K562 (cell line): ENCODE results near the gene ARHGEF12. TPM values are rescaled to one million over a fixed set of nuclear protein-coding genes. Genes with fewer than 3 reads are reported as not detected.

Experiments
- ATAC-seq: fragments of 200-7000 bp; cut with Tn5 transposase; 3 replicates; pipeline ENCODE4 v1.9.1; 2020; ENCODE audit warnings: moderate library complexity
- BruUV-seq: library from RNA; stranded (reverse); fragments of 400-500 nt; replicated peaks from 2 replicates; lab custom pipeline; 2021; lab: Mats Ljungman, UMichigan
- CTCF ChIA-PET: fragments of 300-600 bp; formaldehyde crosslinking; extraction: SDS; loops from one replicate; lab custom pipeline; 2021; ENCODE audit warnings: low intra/inter-chr PET ratio; lab: Yijun Ruan, JAX
- POLR2A ChIA-PET: fragments of 300-600, 350-650 bp; sonication (Branson Sonifier 250); formaldehyde crosslinking; extraction: SDS; loops from one replicate; lab custom pipeline; 2021; ENCODE audit warnings: antibody characterized with exemption, inconsistent platforms; lab: Yijun Ruan, JAX
- DNase-seq, 4 experiments: peaks; one replicate each; pipeline versions ENCODE4 v3.0.0 to v3.0.0-alpha.2; 2011 to 2018; ENCODE audit warnings: low spot score in 3 of 4, mixed read lengths in 3 of 4; ENCODE audit errors: extremely low read depth in 1 of 4
- FAIRE-seq: peaks from 2 replicates; lab custom pipeline; 2011; peaks lifted over from hg19 to GRCh38; lab: Jason Lieb, UNC
- H2AFZ ChIP-seq: 2 replicates; pipeline ENCODE4 v1.6.0; 2011; ENCODE audit warnings: low read depth, low read length, control low read depth, inconsistent platforms
- H3K27ac ChIP-seq: fragments of 200-600 bp; 3 replicates; pipeline ENCODE4 v1.8.0; 2011; ENCODE audit warnings: low read depth, mild to moderate bottlenecking, control low read depth, inconsistent platforms, low read length, moderate library complexity, mixed read lengths; ENCODE audit errors: extremely low read depth
- H3K27me3 ChIP-seq, 2 experiments: fragments of 300-600 bp in 1 of 2; 2 replicates in 1 of 2; 3 replicates in 1 of 2; pipeline versions ENCODE4 v1.6.0 to v1.8.0; 2011; ENCODE audit warnings: inconsistent platforms in 2 of 2, low read length in 2 of 2, mild to moderate bottlenecking in 1 of 2, mixed read lengths in 1 of 2, moderate library complexity in 1 of 2; ENCODE audit not compliant: control insufficient read depth in 2 of 2, insufficient read depth in 2 of 2
- H3K36me3 ChIP-seq: fragments of 300-600 bp; 3 replicates; pipeline ENCODE4 v1.8.0; 2011; ENCODE audit warnings: mild to moderate bottlenecking, low read length, inconsistent platforms; ENCODE audit not compliant: control insufficient read depth, insufficient read depth
- H3K4me1 ChIP-seq, 2 experiments: fragments of 200-600 bp in 1 of 2; replicated peaks in 1 of 2; 2 replicates in 1 of 2; 3 replicates in 1 of 2; pipeline versions ENCODE4 v1.5.1 to v1.8.0; 2011; ENCODE audit warnings: inconsistent platforms in 2 of 2, low read length in 2 of 2, mild to moderate bottlenecking in 1 of 2, mixed read lengths in 1 of 2, moderate library complexity in 1 of 2; ENCODE audit not compliant: control insufficient read depth in 2 of 2, insufficient read depth in 2 of 2
- H3K4me2 ChIP-seq: 2 replicates; pipeline ENCODE4 v1.6.1; 2011; ENCODE audit warnings: low read length, control low read depth, inconsistent platforms, mixed read lengths; ENCODE audit not compliant: insufficient read depth
- H3K4me3 ChIP-seq: fragments of 200-600 bp; sonication (generic), shearing (Covaris generic); 2 replicates; pipeline ENCODE4 v1.5.1; 2016; ENCODE audit warnings: control low read depth, inconsistent platforms
- H3K79me2 ChIP-seq: fragments of 200-600 bp; 3 replicates; pipeline ENCODE4 v1.8.0; 2011; ENCODE audit warnings: low read length, inconsistent platforms; ENCODE audit not compliant: control insufficient read depth, insufficient read depth
- H3K9ac ChIP-seq, 2 experiments: 2 replicates each; pipeline versions ENCODE4 v1.6.0 to v1.6.1; 2011; ENCODE audit warnings: low read depth in 2 of 2, low read length in 2 of 2, control low read depth in 1 of 2, inconsistent platforms in 1 of 2, mild to moderate bottlenecking in 1 of 2, mixed read lengths in 1 of 2; ENCODE audit not compliant: insufficient read depth in 1 of 2
- H3K9me1 ChIP-seq: one replicate; pipeline ENCODE4 v1.6.0; 2011; ENCODE audit warnings: inconsistent platforms, mild to moderate bottlenecking, low read length, moderate library complexity; ENCODE audit not compliant: control insufficient read depth, insufficient read depth
- H3K9me3 ChIP-seq: replicated peaks from 2 replicates; pipeline ENCODE4 v1.5.1; 2011; ENCODE audit warnings: low read depth, low read length, inconsistent platforms; ENCODE audit not compliant: control insufficient read depth, insufficient read depth
- H4K20me1 ChIP-seq: replicated peaks from 2 replicates; pipeline ENCODE4 v1.6.1; 2011; ENCODE audit warnings: low read length, inconsistent platforms, mixed read lengths; ENCODE audit not compliant: control insufficient read depth, insufficient read depth
- GMEB1 ChIP-seq: fragments of 250-450 bp; sonication (Bioruptor Pico); IDR thresholded peaks from 2 replicates; pipeline ENCODE4 v1.4.0; 2020; ENCODE audit warnings: mild to moderate bottlenecking
- JUNB ChIP-seq: fragments of 450-650 bp; formaldehyde crosslinking; conservative IDR thresholded peaks from 2 replicates; pipeline ENCODE4 v1.4.0; 2020; ENCODE audit warnings: mild to moderate bottlenecking
- MYNN ChIP-seq, 2 experiments: sonication (generic); formaldehyde crosslinking in 1 of 2; IDR thresholded peaks; 2 replicates each; pipeline versions ENCODE4 v1.5.0 to v1.6.1; 2016 to 2020; ENCODE audit warnings: antibody characterized with exemption in 1 of 2, missing genetic modification reagents in 1 of 2
- RBM14 ChIP-seq: fragments of 200-400 bp; formaldehyde crosslinking; IDR thresholded peaks from 2 replicates; pipeline ENCODE4 v1.6.1; 2018; ENCODE audit warnings: low read depth, mild to moderate bottlenecking, low read length, moderate library complexity, borderline replicate concordance; ENCODE audit not compliant: insufficient read depth
- ZBTB5 ChIP-seq: fragments of 450-650 bp; IDR thresholded peaks from 2 replicates; pipeline ENCODE4 v1.6.1; 2017; ENCODE audit warnings: antibody characterized with exemption
- ZC3H11A ChIP-seq: IDR thresholded peaks from 2 replicates; pipeline ENCODE4 v1.6.1; 2012; ENCODE audit warnings: low read depth, low read length, improper control_type of control experiment
- ZNF143 ChIP-seq: sonication (generic); formaldehyde crosslinking; IDR thresholded peaks from 2 replicates; pipeline ENCODE4 v1.9.0; 2022; ENCODE audit warnings: mild to moderate bottlenecking, missing genetic modification reagents
- in situ Hi-C: fragments of 300-500 bp; cut with MboI; formaldehyde crosslinking; loops from 4 replicates; pipeline ENCODE4 v1.15.0; 2018; ENCODE audit warnings: inconsistent platforms, mixed read lengths
- intact Hi-C: fragments of 100-400 bp; cut with micrococcal nuclease; formaldehyde crosslinking; loops from 2 replicates; pipeline ENCODE4 v1.14.2; 2022
- polyA plus RNA-seq, 8 experiments: library from polyadenylated mRNA; depleted of rRNA in 4 of 8; stranded (reverse) in 5 of 8; unstranded in 3 of 8; fragments of >200 nt; fragmentation: Nextera tagmentation in 2 of 8; fragmentation: Illumina TruSeq in 1 of 8; extraction: Ambion mirVana in 2 of 8; extraction: Trizol in 1 of 8; gene quantifications; 2 replicates each; pipeline versions ENCODE4 v1.2.1 to v1.2.3, GENCODE V29; 2011 to 2014; ENCODE audit warnings: inconsistent platforms in 1 of 8, missing spikeins in 1 of 8
- total RNA-seq, 7 experiments: library from RNA; depleted of rRNA in 6 of 7; stranded (reverse); fragments of >200 nt in 6 of 7; fragmentation: Illumina TruSeq in 2 of 7; extraction: Trizol in 2 of 7; gene quantifications; 2 replicates each; pipeline versions ENCODE4 v1.2.1 to v1.2.3, GENCODE V29; 2011 to 2021; ENCODE audit warnings: low replicate concordance in 1 of 7
- TF ChIP-seq, protein P1 (sequence below): sonication (generic); formaldehyde crosslinking; IDR thresholded peaks from 2 replicates; pipeline ENCODE4 v1.9.0; 2022; ENCODE audit warnings: mild to moderate bottlenecking, missing genetic modification reagents

The ARHGEF12 gene
- total and polyA plus RNA-seq, 9 of the 15 experiments (the other 6 are each of a cell fraction or from before 2014, with no cell fraction given), result 3.5 to 51.7 (median 29.5) TPM

DNA sequence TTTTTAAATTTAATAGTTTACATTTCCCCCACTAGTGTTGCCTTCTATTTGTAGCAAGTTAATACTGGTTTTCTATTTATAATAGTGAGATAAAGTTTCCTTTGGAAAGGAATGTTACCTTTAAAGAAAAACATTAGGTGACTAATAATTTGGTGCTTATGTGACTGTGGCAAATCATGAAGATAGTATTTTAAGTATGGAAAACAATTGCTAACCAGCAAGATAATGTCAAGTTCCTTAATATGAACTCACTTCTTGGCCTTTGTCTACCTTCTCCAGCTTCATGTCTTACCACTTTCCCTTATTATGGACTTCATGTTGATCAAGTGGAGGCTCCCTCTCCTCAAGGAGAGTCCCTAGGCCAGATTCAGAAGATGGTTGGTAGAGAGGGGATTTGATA lies 27.2 kb downstream of the ARHGEF12 start:
- no peak for DNase-seq
- intact Hi-C loops, result no loop called here
- no peak overlapping the region for H3K4me3 ChIP-seq
- H3K4me1 ChIP-seq, result peaks cover 0 to 2% of the 10 kb centered on the region in 2 experiments; a peak in 1 of 5 replicates
- ATAC-seq, result no peak
- in situ Hi-C loops, result no loop called here
- H4K20me1 ChIP-seq, result peaks cover 3% of the 10 kb centered on the region; the same call in 1 of the 2 replicates
- H2AFZ ChIP-seq, result no peak overlapping the region
- no peak for FAIRE-seq
- H3K79me2 ChIP-seq, result peaks cover 85% of the 10 kb centered on the region
- no peak overlapping the region for H3K27ac ChIP-seq
- CTCF ChIA-PET, result no interaction called here
- no TSS peak for BruUV-seq
- no peak for TF ChIP-seq ZC3H11A
- TF ChIP-seq JUNB (CRISPR knock-in tag), result no peak
- no peak for TF ChIP-seq GMEB1 (CRISPR knock-in tag)
- no peak for TF ChIP-seq RBM14
- TF ChIP-seq ZNF143, result no peak
- TF ChIP-seq ZBTB5, result no peak
- TF ChIP-seq MYNN (IDR thresholded peaks at IDR 0.05), result no peak
- no peak for TF ChIP-seq MYNN (CRISPR knock-in tag; IDR thresholded peaks at IDR 0.05)
- TF ChIP-seq, protein P1, sequence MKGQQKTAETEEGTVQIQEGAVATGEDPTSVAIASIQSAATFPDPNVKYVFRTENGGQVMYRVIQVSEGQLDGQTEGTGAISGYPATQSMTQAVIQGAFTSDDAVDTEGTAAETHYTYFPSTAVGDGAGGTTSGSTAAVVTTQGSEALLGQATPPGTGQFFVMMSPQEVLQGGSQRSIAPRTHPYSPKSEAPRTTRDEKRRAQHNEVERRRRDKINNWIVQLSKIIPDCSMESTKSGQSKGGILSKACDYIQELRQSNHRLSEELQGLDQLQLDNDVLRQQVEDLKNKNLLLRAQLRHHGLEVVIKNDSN (CRISPR knock-in tag), result no peak
- TF ChIP-seq, all 486 proteins: peak for 0
- Histone ChIP-seq H3K9me3 (no peaks in the 10 kb centered on the region), H3K27me3 (no peaks in the 10 kb centered on the region), H3K36me3 (no peaks in the 10 kb centered on the region), H3K9me1 (peaks cover 3% of the 10 kb centered on the region), H3K4me2 (no peak overlapping the region), H3K9ac (no peak overlapping the region)
- POLR2A ChIA-PET, result interaction anchor here (0.9 kb wide), 1 partner anchor 36 kb away, joined by 3 read pairs; no protein-coding TSS in a partner anchor
